SK-N-SH (cell line): ENCODE data around the gene HDLBP. TPM values are rescaled to one million over a fixed set of nuclear protein-coding genes. Genes with fewer than 3 reads are reported as not detected.

ENCODE experiments used
- CTCF ChIA-PET: fragments of 300-600, 350-600 bp; formaldehyde crosslinking; extraction: SDS; loops from one replicate; lab custom pipeline; 2021; lab: Yijun Ruan, JAX
- POLR2A ChIA-PET: fragments of 350-600 bp; sonication (Branson Sonifier 250); formaldehyde crosslinking; extraction: SDS; loops from one replicate; lab custom pipeline; 2020; ENCODE audit warnings: antibody characterized with exemption, inconsistent platforms; lab: Yijun Ruan, JAX
- DNase-seq: peaks from one replicate; pipeline ENCODE4 v3.0.0; 2012
- H2AFZ ChIP-seq: fragments of 200-600 bp; sonication (generic); 2 replicates; pipeline ENCODE4 v1.8.1; 2016; ENCODE audit warnings: antibody characterized with exemption, mild to moderate bottlenecking, low read depth
- H3F3A ChIP-seq: fragments of 200-600 bp; sonication (generic); replicated peaks from 2 replicates; pipeline ENCODE3; 2016; ENCODE audit warnings: antibody characterized with exemption, mild to moderate bottlenecking; ENCODE audit not compliant: insufficient read depth
- H3K27ac ChIP-seq, 2 experiments: fragments of 200-500 bp in 1 of 2; fragments of 200-600 bp in 1 of 2; sonication (Bioruptor generic) in 1 of 2; sonication (generic), shearing (Covaris generic) in 1 of 2; 2 replicates each; pipeline versions ENCODE4 v1.5.1 to v1.6.1; 2014 to 2016; ENCODE audit warnings: low read depth in 2 of 2, inconsistent platforms in 1 of 2, low read length in 1 of 2, mild to moderate bottlenecking in 1 of 2, mixed read lengths in 1 of 2
- H3K27me3 ChIP-seq: fragments of 200-600 bp; sonication (generic), shearing (Covaris generic); 2 replicates; pipeline ENCODE4 v1.6.1; 2016; ENCODE audit warnings: mixed run types; ENCODE audit not compliant: insufficient read depth
- H3K36me3 ChIP-seq, 2 experiments: fragments of 200-500 bp in 1 of 2; fragments of 200-600 bp in 1 of 2; sonication (Bioruptor generic) in 1 of 2; sonication (generic) in 1 of 2; replicated peaks in 1 of 2; 2 replicates each; pipeline versions ENCODE3 to v1.5.1; 2014 to 2016; ENCODE audit warnings: low read length in 1 of 2, mild to moderate bottlenecking in 1 of 2; ENCODE audit not compliant: insufficient read depth in 2 of 2, control insufficient read depth in 1 of 2
- H3K4me1 ChIP-seq, 2 experiments: fragments of 200-500 bp in 1 of 2; fragments of 200-600 bp in 1 of 2; sonication (Bioruptor generic) in 1 of 2; sonication (generic), shearing (Covaris generic) in 1 of 2; 2 replicates each; pipeline versions ENCODE4 v1.5.1 to v1.6.1; 2014 to 2016; ENCODE audit warnings: low read depth in 1 of 2, low read length in 1 of 2, mixed run types in 1 of 2; ENCODE audit not compliant: insufficient read depth in 2 of 2, control insufficient read depth in 1 of 2
- H3K4me2 ChIP-seq: fragments of 200-600 bp; sonication (generic), shearing (Covaris generic); 2 replicates; pipeline ENCODE4 v1.6.1; 2017; ENCODE audit warnings: mixed run types
- H3K4me3 ChIP-seq, 2 experiments: fragments of 200-500 bp in 1 of 2; fragments of 200-600 bp in 1 of 2; sonication (Bioruptor generic) in 1 of 2; sonication (generic), shearing (Covaris generic) in 1 of 2; 2 replicates each; pipeline versions ENCODE4 v1.5.1 to v1.8.1; 2014 to 2016; ENCODE audit warnings: low read depth in 2 of 2, inconsistent platforms in 1 of 2, low read length in 1 of 2, mild to moderate bottlenecking in 1 of 2, mixed read lengths in 1 of 2, moderate library complexity in 1 of 2
- H3K79me2 ChIP-seq: fragments of 200-600 bp; sonication (generic); 2 replicates; pipeline ENCODE4 v1.8.1; 2017; ENCODE audit warnings: mild to moderate bottlenecking; ENCODE audit not compliant: insufficient read depth
- H3K9ac ChIP-seq: fragments of 200-600 bp; sonication (generic); 2 replicates; pipeline ENCODE4 v1.6.1; 2017; ENCODE audit warnings: mixed run types
- H3K9me2 ChIP-seq: fragments of 200-600 bp; sonication (generic); 2 replicates; pipeline ENCODE4 v1.6.1; 2017; ENCODE audit warnings: mixed run types
- H3K9me3 ChIP-seq: fragments of 200-600 bp; sonication (generic); 2 replicates; pipeline ENCODE4 v1.6.1; 2017; ENCODE audit warnings: mixed run types, mild to moderate bottlenecking, moderate library complexity
- H4K20me1 ChIP-seq: fragments of 200-600 bp; sonication (generic); 2 replicates; pipeline ENCODE4 v1.6.1; 2017; ENCODE audit warnings: mild to moderate bottlenecking, mixed run types; ENCODE audit not compliant: insufficient read depth
- EZH2phosphoT487 ChIP-seq: fragments of 200-600 bp; sonication (generic); IDR thresholded peaks from 2 replicates; pipeline ENCODE4 v1.6.1; 2017; ENCODE audit warnings: low read depth, mixed run types, mild to moderate bottlenecking, antibody characterized with exemption, moderate library complexity, borderline replicate concordance
- FOXJ3 ChIP-seq: sonication (generic); formaldehyde crosslinking; IDR thresholded peaks from 2 replicates; pipeline ENCODE4 v1.5.1; 2020; ENCODE audit warnings: mild to moderate bottlenecking, missing genetic modification reagents
- PBX3 ChIP-seq: IDR thresholded peaks from 2 replicates; pipeline ENCODE4; 2012
- RFX5 ChIP-seq: IDR thresholded peaks from 2 replicates; pipeline ENCODE4 v1.6.1; 2012; ENCODE audit warnings: mild to moderate bottlenecking, improper control_type of control experiment, low read length
- RXRA ChIP-seq: IDR thresholded peaks from 2 replicates; pipeline ENCODE4 v1.4.0; 2012; ENCODE audit warnings: low read depth, mild to moderate bottlenecking, borderline replicate concordance
- SIN3A ChIP-seq: IDR thresholded peaks from 2 replicates; pipeline ENCODE4 v1.6.1; 2012; ENCODE audit warnings: low read depth, mild to moderate bottlenecking, low read length, moderate library complexity, borderline replicate concordance
- TAF1 ChIP-seq: IDR thresholded peaks from 2 replicates; pipeline ENCODE4 v1.6.1; 2012; ENCODE audit warnings: low read depth, mild to moderate bottlenecking, low read length, moderate library complexity, borderline replicate concordance
- USF1 ChIP-seq: IDR thresholded peaks from 2 replicates; pipeline ENCODE4 v1.4.0; 2012; ENCODE audit warnings: low read depth, borderline replicate concordance
- WGBS: methylation state at CpG from one replicate; pipeline ENCODE4 v1.1.6; 2017; ENCODE audit warnings: low lambda C conversion rate; 5-methylcytosine and 5-hydroxymethylcytosine counted together
- polyA plus RNA-seq, 3 experiments: library from polyadenylated mRNA; depleted of rRNA; stranded (reverse); fragments of >200 nt; gene quantifications; 2 replicates each; pipeline ENCODE4 v1.2.3, GENCODE V29; 2012
- TF ChIP-seq, protein P1 (sequence below): IDR thresholded peaks from 2 replicates; pipeline ENCODE4 v1.6.1; 2012; ENCODE audit warnings: mild to moderate bottlenecking, low read depth, low read length, moderate library complexity

The HDLBP gene
- polyA plus RNA-seq, 1 of the 3 experiments (the other 2 are of a cell fraction), result 263 TPM

GRCh38 chr2:241352227-241352626 is 36.8 kb upstream of the HDLBP start:
- Histone ChIP-seq H3K9me2 (no peaks in the 10 kb centered on the region), H3K27ac (no peak overlapping the region; a peak in 1 of 4 replicates), H3F3A (peaks cover 51% of the 10 kb centered on the region), H3K9ac (no peak overlapping the region), H4K20me1 (peaks cover 3% of the 10 kb centered on the region; the same call in 1 of the 2 replicates), H3K4me2 (no peak overlapping the region), H3K27me3 (no peaks in the 10 kb centered on the region), H3K9me3 (no peaks in the 10 kb centered on the region), H3K36me3 (peaks cover 49 to 66% of the 10 kb centered on the region in 2 experiments), H3K4me1 (peaks cover 0 to 8% of the 10 kb centered on the region in 2 experiments; a peak in 2 of 4 replicates), H2AFZ (no peak overlapping the region), H3K4me3 (no peak overlapping the region), H3K79me2 (peaks cover 9% of the 10 kb centered on the region)
- DNase-seq, result no peak
- 87% methylated on average over 3 of the region's 3 CpGs for WGBS
- TF ChIP-seq EZH2phosphoT487, result no peak
- CTCF ChIA-PET, result no interaction called here
- POLR2A ChIA-PET, result no interaction called here

DNA sequence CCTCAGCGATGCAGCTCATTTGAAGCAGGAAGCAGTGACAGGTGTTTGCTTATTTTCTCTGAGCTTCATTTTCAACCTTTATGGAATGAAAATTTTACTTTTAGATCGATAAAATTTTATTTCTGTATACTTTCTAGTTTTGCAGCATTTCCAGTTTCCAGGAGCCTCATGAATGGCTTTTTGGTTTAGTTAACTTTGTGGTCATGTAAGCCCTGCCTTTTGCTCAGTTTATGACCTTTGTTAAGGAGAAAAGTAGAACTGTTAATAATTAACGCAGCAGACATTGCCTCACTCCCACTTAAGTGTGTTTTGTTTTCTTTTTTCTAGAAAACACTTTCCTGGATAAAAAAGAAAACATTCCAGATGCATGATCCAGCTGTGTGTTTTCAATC is 36.2 kb upstream of the HDLBP start:
- no peak for DNase-seq
- Histone ChIP-seq H3K36me3 (peaks cover 55 to 72% of the 10 kb centered on the region in 2 experiments), H3K4me1 (peaks cover 0 to 4% of the 10 kb centered on the region in 2 experiments; a peak in 1 of 4 replicates), H4K20me1 (no peaks in the 10 kb centered on the region; the same call in 1 of the 2 replicates), H3K9ac (no peak overlapping the region), H3K27ac (no peak overlapping the region), H3K9me3 (no peaks in the 10 kb centered on the region), H3K4me2 (no peak overlapping the region), H3K27me3 (no peaks in the 10 kb centered on the region), H3K9me2 (no peaks in the 10 kb centered on the region), H3F3A (peaks cover 51% of the 10 kb centered on the region), H3K4me3 (no peak overlapping the region), H3K79me2 (peaks cover 3% of the 10 kb centered on the region), H2AFZ (no peak overlapping the region)
- WGBS, result 80% methylated on average over 3 of the region's 3 CpGs
- ChIA-PET CTCF (interaction anchor here (0.7 kb wide), 1 partner anchor 346 kb away, joined by 3 read pairs; no protein-coding TSS in a partner anchor), POLR2A (no interaction called here)
- no peak for TF ChIP-seq RXRA

- no peaks in the 10 kb centered on the region for H3K27me3 ChIP-seq
- H3K4me3 ChIP-seq, result no peak overlapping the region
- H3K79me2 ChIP-seq, result 0 out of 2 replicates have a peak, but pooled peaks cover 5% of the 10 kb centered on the region
- H3F3A ChIP-seq, result peaks cover 49% of the 10 kb centered on the region
- DNase-seq, result no peak
- H3K9me2 ChIP-seq, result no peaks in the 10 kb centered on the region
- no peak overlapping the region for H3K4me2 ChIP-seq
- TF ChIP-seq USF1 (no peak), TAF1 (no peak), SIN3A (no peak), FOXJ3 (CRISPR knock-in tag) (no peak), RFX5 (no peak), PBX3 (no peak)
- TF ChIP-seq, protein P1, sequence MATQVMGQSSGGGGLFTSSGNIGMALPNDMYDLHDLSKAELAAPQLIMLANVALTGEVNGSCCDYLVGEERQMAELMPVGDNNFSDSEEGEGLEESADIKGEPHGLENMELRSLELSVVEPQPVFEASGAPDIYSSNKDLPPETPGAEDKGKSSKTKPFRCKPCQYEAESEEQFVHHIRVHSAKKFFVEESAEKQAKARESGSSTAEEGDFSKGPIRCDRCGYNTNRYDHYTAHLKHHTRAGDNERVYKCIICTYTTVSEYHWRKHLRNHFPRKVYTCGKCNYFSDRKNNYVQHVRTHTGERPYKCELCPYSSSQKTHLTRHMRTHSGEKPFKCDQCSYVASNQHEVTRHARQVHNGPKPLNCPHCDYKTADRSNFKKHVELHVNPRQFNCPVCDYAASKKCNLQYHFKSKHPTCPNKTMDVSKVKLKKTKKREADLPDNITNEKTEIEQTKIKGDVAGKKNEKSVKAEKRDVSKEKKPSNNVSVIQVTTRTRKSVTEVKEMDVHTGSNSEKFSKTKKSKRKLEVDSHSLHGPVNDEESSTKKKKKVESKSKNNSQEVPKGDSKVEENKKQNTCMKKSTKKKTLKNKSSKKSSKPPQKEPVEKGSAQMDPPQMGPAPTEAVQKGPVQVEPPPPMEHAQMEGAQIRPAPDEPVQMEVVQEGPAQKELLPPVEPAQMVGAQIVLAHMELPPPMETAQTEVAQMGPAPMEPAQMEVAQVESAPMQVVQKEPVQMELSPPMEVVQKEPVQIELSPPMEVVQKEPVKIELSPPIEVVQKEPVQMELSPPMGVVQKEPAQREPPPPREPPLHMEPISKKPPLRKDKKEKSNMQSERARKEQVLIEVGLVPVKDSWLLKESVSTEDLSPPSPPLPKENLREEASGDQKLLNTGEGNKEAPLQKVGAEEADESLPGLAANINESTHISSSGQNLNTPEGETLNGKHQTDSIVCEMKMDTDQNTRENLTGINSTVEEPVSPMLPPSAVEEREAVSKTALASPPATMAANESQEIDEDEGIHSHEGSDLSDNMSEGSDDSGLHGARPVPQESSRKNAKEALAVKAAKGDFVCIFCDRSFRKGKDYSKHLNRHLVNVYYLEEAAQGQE, result no peak
- no peaks in the 10 kb centered on the region for H3K9me3 ChIP-seq
- 73% methylated on average over 9 of the region's 9 CpGs for WGBS
- peaks cover 0 to 4% of the 10 kb centered on the region in 2 experiments; a peak in 1 of 4 replicates for H3K4me1 ChIP-seq
- H3K27ac ChIP-seq, result no peak overlapping the region
- POLR2A ChIA-PET, result no interaction called here
- H2AFZ ChIP-seq, result no peak overlapping the region
- H3K9ac ChIP-seq, result no peak overlapping the region
- CTCF ChIA-PET, result interaction anchor here (0.7 to 1.3 kb wide), 2 partner anchors 347 to 500 kb away, joined by 3 read pairs; no protein-coding TSS in a partner anchor
- H4K20me1 ChIP-seq, result no peaks in the 10 kb centered on the region; the same call in 1 of the 2 replicates
- H3K36me3 ChIP-seq, result peaks cover 61 to 78% of the 10 kb centered on the region in 2 experiments
These were observed 35.6 kb upstream of the HDLBP start for GRCh38 chr2:241350878-241351639.
